PFSK-1 (cell line): ENCODE data around the gene ADAT2.

ENCODE experiments used
- FOXP2 ChIP-seq: optimal IDR thresholded peaks from 2 replicates; pipeline ENCODE3; 2011; ENCODE audit warnings: borderline replicate concordance, control low read depth, inconsistent platforms; ENCODE audit not compliant: insufficient read depth; ENCODE audit errors: extremely low read length, extremely low read depth
- POLR2AphosphoS5 ChIP-seq: IDR thresholded peaks from 2 replicates; pipeline ENCODE4 v1.6.1; 2012; ENCODE audit warnings: low read depth, mild to moderate bottlenecking, control low read depth, low read length, moderate library complexity
- REST ChIP-seq, 2 experiments: IDR thresholded peaks; 2 replicates each; pipeline versions ENCODE4 v1.6.1 to v1.8.0; 2011 to 2012; ENCODE audit warnings: low read depth in 2 of 2, low read length in 2 of 2, control low read depth in 1 of 2, inconsistent platforms in 1 of 2, mild to moderate bottlenecking in 1 of 2, moderate library complexity in 1 of 2; ENCODE audit not compliant: insufficient read depth in 1 of 2
- SIN3A ChIP-seq: IDR thresholded peaks from 2 replicates; pipeline ENCODE4 v1.6.1; 2012; ENCODE audit warnings: mild to moderate bottlenecking, low read length, moderate library complexity, borderline replicate concordance; ENCODE audit not compliant: insufficient read depth
- TAF1 ChIP-seq: IDR thresholded peaks from 2 replicates; pipeline ENCODE4 v1.6.1; 2012; ENCODE audit warnings: low read length, control low read depth, borderline replicate concordance; ENCODE audit not compliant: insufficient read depth

ADAT2 gene

GRCh38 chr6:143399775-143400174 lies 50.7 kb downstream of the ADAT2 start:
- TF ChIP-seq FOXP2 (no peak), TAF1 (no peak), SIN3A (no peak), REST (IDR thresholded peaks at IDR 0.05; ENCODE audit: insufficient read depth in 1 of 2, low read depth in 2 of 2, low read length in 2 of 2) (no peak)

- TF ChIP-seq FOXP2 (no peak), TAF1 (no peak), REST (IDR thresholded peaks at IDR 0.05; ENCODE audit: insufficient read depth in 1 of 2, low read depth in 2 of 2, low read length in 2 of 2) (no peak), POLR2AphosphoS5 (no peak), SIN3A (no peak)
These were observed 51.3 kb downstream of the ADAT2 start for GRCh38 chr6:143399176-143399575.

DNA sequence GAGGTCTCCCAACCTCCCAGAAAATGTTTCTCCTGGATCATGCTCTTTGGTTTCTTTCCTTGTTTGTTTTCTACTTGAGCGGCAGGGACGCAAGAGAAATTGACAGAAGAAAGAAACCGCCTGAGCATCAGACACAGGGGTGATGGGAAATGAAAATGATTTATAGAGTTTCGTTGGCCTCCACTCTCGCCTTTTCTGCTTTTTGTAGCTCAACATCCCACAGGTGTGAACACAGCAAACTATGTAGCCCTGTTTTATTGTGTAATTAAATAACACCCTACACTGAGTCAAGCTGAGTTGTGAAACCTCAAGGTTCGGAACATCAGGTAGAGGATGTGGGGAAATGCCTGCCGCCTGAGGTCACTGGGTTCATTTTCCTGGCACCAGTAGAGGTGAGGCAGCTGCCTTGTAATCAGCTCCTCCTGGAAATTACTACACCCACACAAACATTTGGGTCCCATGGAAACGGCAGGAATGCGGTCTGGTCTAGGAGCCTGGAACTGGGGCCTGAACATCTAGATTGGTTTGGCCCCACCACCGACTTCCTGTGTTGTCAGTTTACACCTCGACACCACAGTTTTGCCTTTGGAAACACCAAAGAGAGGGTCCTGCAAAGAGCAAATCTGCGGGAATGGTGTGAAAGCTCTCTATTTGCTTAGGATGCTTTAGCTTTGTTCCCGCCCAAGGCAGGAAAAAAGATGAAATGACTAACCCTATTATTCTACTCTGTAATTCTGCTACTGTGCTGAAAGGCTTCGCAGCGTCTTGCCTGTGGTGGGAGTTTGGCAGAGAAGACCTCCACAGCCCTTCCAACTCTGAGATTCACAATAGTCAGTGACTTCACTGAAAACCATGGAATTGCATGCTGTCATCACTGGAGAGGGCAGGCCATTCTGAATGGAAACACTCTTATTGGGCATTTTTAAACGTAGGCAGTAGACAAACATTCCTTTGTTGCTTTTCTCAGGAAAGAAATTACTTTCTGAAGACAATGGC lies 53.0 kb downstream of the ADAT2 start:
- TF ChIP-seq SIN3A, result no peak
- no peak for TF ChIP-seq TAF1
- no peak for TF ChIP-seq POLR2AphosphoS5
- TF ChIP-seq REST (IDR thresholded peaks at IDR 0.05; ENCODE audit: insufficient read depth in 1 of 2, low read depth in 2 of 2, low read length in 2 of 2), result no peak
- TF ChIP-seq FOXP2, result no peak

- no peak for TF ChIP-seq TAF1
- no peak for TF ChIP-seq SIN3A
- TF ChIP-seq POLR2AphosphoS5, result no peak
- no peak for TF ChIP-seq REST (IDR thresholded peaks at IDR 0.05; ENCODE audit: insufficient read depth in 1 of 2, low read depth in 2 of 2, low read length in 2 of 2)
- TF ChIP-seq FOXP2, result no peak
These were observed 53.8 kb downstream of the ADAT2 start for GRCh38 chr6:143396497-143397226.
